HCT116 (cell line): ENCODE data around the gene SUCLG2.

Experiments used
- CEBPB ChIP-seq: IDR thresholded peaks from 2 replicates; pipeline ENCODE4 v1.6.1; 2012; ENCODE audit warnings: low read depth
- CTCF ChIP-seq, 3 experiments: fragments of 200-600 bp in 1 of 3; sonication (generic) in 1 of 3; IDR thresholded peaks in 2 of 3; conservative IDR thresholded peaks in 1 of 3; 2 replicates each; pipeline ENCODE4 v1.5.1; 2012 to 2017; ENCODE audit warnings: low read depth in 2 of 3, low read length in 2 of 3, antibody characterized with exemption in 1 of 3, borderline replicate concordance in 1 of 3, control low read depth in 1 of 3, mild to moderate bottlenecking in 1 of 3, mixed read lengths in 1 of 3, mixed run types in 1 of 3, moderate library complexity in 1 of 3; ENCODE audit not compliant: insufficient read depth in 1 of 3
- EZH2phosphoT487 ChIP-seq: fragments of 200-600 bp; IDR thresholded peaks from 2 replicates; pipeline ENCODE4 v1.6.1; 2018; ENCODE audit warnings: antibody characterized with exemption, borderline replicate concordance
- MAX ChIP-seq: IDR thresholded peaks from 2 replicates; pipeline ENCODE4 v1.6.1; 2012
- POLR2A ChIP-seq: IDR thresholded peaks from 2 replicates; pipeline ENCODE4 v1.7.0; 2011; ENCODE audit warnings: borderline replicate concordance; ENCODE audit not compliant: insufficient read depth, insufficient read length; ENCODE audit errors: extremely low read depth
- SIN3A ChIP-seq: IDR thresholded peaks from 2 replicates; pipeline ENCODE4 v1.6.1; 2012; ENCODE audit warnings: low read depth

GRCh38 chr3:67683522-67683921, 29.1 kb upstream of the SUCLG2 start:
- TF ChIP-seq MAX: no peak
- no peak for TF ChIP-seq POLR2A
- TF ChIP-seq CEBPB: no peak
- TF ChIP-seq SIN3A: no peak
- TF ChIP-seq CTCF (IDR thresholded peaks at IDR 0.05 in 2 of 3, conservative IDR thresholded peaks at IDR 0.05 in 1 of 3; ENCODE audit: borderline replicate concordance in 1 of 3, insufficient read depth in 1 of 3, low read depth in 2 of 3, low read length in 2 of 3): no peak
- TF ChIP-seq EZH2phosphoT487: no peak
